HCT116 (cell line): ENCODE measurements around the gene PER2.
A peak's percentile ranks its signal among the peaks of the same experiment; 100 is the strongest.

Experiments used
- CTCF ChIP-seq, 3 experiments: fragments of 200-600 bp in 1 of 3; sonication (generic) in 1 of 3; IDR thresholded peaks in 2 of 3; conservative IDR thresholded peaks in 1 of 3; 2 replicates each; pipeline ENCODE4 v1.5.1; 2012 to 2017; ENCODE audit warnings: low read depth in 2 of 3, low read length in 2 of 3, antibody characterized with exemption in 1 of 3, borderline replicate concordance in 1 of 3, control low read depth in 1 of 3, mild to moderate bottlenecking in 1 of 3, mixed read lengths in 1 of 3, mixed run types in 1 of 3, moderate library complexity in 1 of 3; ENCODE audit not compliant: insufficient read depth in 1 of 3
- ELF1 ChIP-seq: IDR thresholded peaks from 2 replicates; pipeline ENCODE4 v1.6.1; 2012; ENCODE audit warnings: low read depth, borderline replicate concordance
- EZH2 ChIP-seq: fragments of 200-600 bp; sonication (generic); IDR thresholded peaks from 2 replicates; pipeline ENCODE4 v1.6.1; 2017; ENCODE audit warnings: antibody characterized with exemption, mixed run types
- EZH2phosphoT487 ChIP-seq: fragments of 200-600 bp; IDR thresholded peaks from 2 replicates; pipeline ENCODE4 v1.6.1; 2018; ENCODE audit warnings: antibody characterized with exemption, borderline replicate concordance
- FOSL1 ChIP-seq: IDR thresholded peaks from 2 replicates; pipeline ENCODE4 v1.6.1; 2012; ENCODE audit warnings: low read depth
- JUND ChIP-seq: IDR thresholded peaks from 2 replicates; pipeline ENCODE4 v1.6.1; 2012
- POLR2A ChIP-seq: IDR thresholded peaks from 2 replicates; pipeline ENCODE4 v1.7.0; 2011; ENCODE audit warnings: borderline replicate concordance; ENCODE audit not compliant: insufficient read depth, insufficient read length; ENCODE audit errors: extremely low read depth
- RAD21 ChIP-seq: IDR thresholded peaks from 2 replicates; pipeline ENCODE4 v1.6.1; 2012; ENCODE audit warnings: low read depth, mild to moderate bottlenecking
- REST ChIP-seq: IDR thresholded peaks from 2 replicates; pipeline ENCODE4 v1.6.1; 2012; ENCODE audit warnings: low read depth
- SIN3A ChIP-seq: IDR thresholded peaks from 2 replicates; pipeline ENCODE4 v1.6.1; 2012; ENCODE audit warnings: low read depth
- SP1 ChIP-seq: IDR thresholded peaks from 2 replicates; pipeline ENCODE4 v1.6.1; 2012; ENCODE audit warnings: low read depth
- SRF ChIP-seq: IDR thresholded peaks from 2 replicates; pipeline ENCODE4 v1.6.1; 2012; ENCODE audit warnings: low read depth
- TCF7L2 ChIP-seq: IDR thresholded peaks from 2 replicates; pipeline ENCODE4 v1.7.0; 2011; ENCODE audit warnings: borderline replicate concordance, inconsistent platforms; ENCODE audit not compliant: insufficient read depth, insufficient read length; ENCODE audit errors: extremely low read depth
- YY1 ChIP-seq: IDR thresholded peaks from 2 replicates; pipeline ENCODE4 v1.6.1; 2011; ENCODE audit warnings: low read length, low read depth, moderate library complexity, mild to moderate bottlenecking; ENCODE audit not compliant: insufficient replicate concordance; ENCODE audit errors: extremely low read depth

- TF ChIP-seq POLR2A (no peak), CTCF (IDR thresholded peaks at IDR 0.05 in 2 of 3, conservative IDR thresholded peaks at IDR 0.05 in 1 of 3; ENCODE audit: borderline replicate concordance in 1 of 3, insufficient read depth in 1 of 3, low read depth in 2 of 3, low read length in 2 of 3) (peak; percentile 49 to 65 (median 53); a peak in 5 of 6 replicates), SRF (no peak), REST (no peak), EZH2 (no peak), JUND (no peak), EZH2phosphoT487 (no peak), RAD21 (peak; percentile 41), ELF1 (no peak), SP1 (no peak), TCF7L2 (no peak), FOSL1 (no peak), YY1 (no peak), SIN3A (no peak)
These were observed 16.9 kb upstream of the PER2 start for GRCh38 chr2:238305092-238305862.
